Activated CD8-positive, alpha-beta memory T cell treated with anti-CD3 and anti-CD28 coated beads for 48 hours (primary cell): ENCODE data around the gene CCDC87.
"Not testable (repeated sequence)": the region's sequence is repeated elsewhere in the genome, so short reads cannot be mapped to it uniquely, and the experiment has no call there.

Experiments used
- DNase-seq, 3 experiments: peaks; one replicate each; pipeline ENCODE4 v3.0.0-alpha.2; 2020; ENCODE audit warnings: low read depth in 2 of 3, low spot score in 2 of 3

CCDC87 gene

DNA sequence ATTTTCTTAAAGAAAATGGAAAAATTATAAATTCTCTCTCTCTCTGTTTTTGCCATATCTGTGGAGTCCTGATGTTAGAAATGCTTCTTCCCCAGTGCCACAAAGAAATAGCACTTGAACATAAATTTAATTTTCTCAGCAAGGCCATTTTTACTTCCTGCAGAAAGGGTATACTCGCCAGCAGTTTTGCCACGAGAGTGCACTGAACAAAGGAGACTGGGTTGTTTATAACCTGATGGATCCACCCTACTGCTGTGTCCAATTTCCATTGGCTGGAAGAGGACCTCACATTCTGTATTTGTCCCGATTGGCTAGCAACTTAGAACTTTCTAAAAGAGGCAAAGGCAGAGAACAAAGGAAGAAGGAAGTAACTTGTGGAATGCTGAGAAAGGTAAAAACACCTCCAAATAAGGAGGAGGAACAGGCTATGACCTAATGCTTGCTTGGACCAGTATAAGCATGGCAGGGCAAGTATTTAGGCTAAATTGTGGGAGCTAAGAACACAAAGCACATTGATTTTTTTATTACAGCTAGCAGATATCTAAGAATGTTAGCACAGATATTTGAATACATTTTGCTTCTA, 10.2 kb downstream of the CCDC87 start:
- not testable (repeated sequence) for DNase-seq

DNA sequence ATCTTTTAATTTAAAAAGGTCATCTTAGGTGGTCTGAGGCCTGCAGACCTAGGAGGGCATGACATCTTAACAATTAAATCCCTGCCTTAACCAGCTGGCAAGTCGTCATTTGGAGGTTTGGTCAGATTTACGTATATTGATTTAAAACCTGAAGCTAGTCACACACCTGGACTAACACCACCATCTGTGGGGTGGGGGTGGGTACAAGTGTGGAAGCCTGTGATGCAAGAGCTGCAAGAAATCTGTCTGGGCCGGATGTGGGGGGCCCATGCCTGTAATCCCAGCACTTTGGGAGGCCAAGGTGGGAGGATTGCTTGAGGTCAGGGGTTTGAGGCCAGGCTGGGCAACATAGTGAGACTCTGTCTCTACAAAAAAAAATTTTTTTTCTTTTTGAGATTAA, 11.6 kb downstream of the CCDC87 start:
- DNase-seq: no peak

DNA sequence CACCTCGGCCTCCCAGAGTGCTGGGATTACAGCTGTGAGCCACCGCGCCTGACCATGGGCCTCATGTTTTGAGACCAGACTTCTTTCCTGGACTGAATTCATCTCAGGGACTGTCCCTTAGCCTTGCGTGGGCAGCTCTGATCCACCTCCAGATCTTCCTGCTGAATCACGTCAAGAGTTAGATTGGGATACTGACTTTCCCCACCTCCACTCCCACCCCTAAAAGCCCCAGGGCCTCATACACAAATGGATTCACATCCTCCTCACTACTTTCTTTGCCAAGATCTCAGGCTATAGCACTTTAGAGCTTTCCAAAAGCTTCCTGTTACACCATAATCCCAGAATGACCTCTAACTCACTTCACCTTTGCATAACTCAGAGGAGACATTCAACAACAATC, 12.1 kb downstream of the CCDC87 start:
- DNase-seq: no peak

DNA sequence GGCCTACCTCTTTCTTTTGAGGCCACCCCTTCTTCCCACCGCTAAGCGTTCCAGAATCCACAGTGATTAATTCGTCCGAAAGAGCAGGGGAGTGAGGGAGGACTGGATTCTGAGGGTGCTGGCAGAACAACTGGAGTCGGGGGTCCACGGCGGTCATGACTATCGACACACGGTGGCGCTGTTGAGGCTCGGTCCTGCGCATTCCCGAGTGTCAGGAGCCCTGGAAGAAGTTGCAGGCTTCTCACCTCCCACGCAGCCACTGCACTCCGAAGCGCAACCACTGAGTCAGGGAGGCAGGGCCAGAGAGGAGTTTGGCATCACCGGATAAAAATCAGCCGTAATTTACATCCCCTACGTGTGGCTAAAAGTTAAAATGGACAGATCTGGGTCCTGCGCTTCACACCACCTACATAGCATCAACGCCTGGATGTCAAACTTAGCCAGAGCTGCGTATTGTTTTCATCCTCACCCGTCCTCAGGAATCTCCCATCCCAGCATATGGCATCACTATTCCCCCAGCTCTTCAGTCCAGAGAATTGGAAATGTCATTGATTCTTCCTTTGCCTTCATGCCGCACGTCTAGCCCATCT, 13.8 kb downstream of the CCDC87 start:
- DNase-seq: peak; percentile 64 to 87 (median 77)

DNA sequence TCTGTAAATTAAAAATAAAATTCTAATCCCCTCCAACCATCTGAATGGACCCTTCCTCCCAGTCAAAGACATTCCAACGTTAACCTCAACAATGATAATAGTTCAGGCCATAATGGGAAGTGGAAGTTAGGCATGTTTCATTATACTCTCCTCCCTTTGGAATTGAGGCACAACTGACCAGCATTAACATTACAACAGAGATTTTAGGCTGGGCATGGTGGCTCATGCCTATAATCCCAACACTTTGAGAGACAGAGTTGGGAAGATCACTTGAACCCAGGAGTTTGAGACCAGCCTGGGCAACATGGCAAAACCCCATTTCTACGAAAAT, 22.0 kb downstream of the CCDC87 start:
- no peak for DNase-seq

DNA sequence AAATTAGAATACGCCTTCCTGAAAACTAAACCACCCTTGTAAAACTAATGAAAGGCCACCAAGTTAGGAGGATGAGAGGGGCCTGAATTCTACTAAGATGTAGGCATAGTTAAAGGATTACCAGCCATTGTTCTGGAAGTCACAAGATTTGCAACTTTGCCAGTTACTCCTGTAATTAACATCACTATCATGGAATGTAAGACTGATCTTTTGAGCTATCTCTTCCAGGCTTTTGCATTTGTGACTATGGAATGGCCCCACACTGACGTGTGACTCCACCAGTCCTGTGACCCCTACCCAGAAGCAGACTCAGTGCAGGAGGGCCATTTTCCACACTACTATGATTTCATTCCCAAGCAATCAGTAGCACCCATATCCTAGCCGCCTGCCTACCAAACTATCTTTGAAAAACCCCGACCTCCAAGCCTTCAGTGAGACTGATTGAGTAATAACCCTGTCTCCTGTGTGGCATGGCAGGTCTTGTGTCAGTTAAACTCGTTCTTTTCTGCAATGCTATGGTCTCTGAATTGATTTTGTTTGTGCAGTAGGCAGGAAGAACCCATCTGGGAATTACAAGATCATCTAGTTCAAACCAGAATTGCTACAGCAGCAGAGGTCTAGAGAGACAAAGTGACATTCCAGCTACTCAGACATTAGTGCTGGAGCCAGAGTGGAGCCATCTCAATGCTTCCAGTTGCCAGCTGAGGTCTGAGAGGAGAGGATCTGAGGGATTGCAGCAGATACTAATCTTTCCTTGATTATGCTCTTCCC, 22.6 kb downstream of the CCDC87 start:
- no peak for DNase-seq

DNA sequence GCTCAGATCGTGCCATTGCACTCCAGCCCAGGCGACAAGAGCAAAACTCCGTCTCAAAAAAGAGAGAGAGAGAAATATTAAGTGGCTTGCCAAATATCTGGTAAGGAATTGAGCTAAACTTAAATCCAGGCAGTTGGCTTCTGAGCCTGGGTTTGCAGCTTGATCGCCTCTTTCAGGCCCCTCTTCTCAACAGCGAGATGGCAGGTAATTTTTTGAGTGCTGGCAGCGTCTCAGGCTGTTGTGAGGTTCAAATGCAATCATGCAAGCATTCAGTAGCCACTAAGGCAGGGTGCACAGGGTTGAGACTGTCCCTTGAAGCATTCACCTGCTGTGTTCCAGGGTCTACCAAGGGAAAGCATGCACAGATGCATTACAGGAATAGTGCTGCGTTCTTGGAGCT, 23.8 kb downstream of the CCDC87 start:
- no peak for DNase-seq

DNA sequence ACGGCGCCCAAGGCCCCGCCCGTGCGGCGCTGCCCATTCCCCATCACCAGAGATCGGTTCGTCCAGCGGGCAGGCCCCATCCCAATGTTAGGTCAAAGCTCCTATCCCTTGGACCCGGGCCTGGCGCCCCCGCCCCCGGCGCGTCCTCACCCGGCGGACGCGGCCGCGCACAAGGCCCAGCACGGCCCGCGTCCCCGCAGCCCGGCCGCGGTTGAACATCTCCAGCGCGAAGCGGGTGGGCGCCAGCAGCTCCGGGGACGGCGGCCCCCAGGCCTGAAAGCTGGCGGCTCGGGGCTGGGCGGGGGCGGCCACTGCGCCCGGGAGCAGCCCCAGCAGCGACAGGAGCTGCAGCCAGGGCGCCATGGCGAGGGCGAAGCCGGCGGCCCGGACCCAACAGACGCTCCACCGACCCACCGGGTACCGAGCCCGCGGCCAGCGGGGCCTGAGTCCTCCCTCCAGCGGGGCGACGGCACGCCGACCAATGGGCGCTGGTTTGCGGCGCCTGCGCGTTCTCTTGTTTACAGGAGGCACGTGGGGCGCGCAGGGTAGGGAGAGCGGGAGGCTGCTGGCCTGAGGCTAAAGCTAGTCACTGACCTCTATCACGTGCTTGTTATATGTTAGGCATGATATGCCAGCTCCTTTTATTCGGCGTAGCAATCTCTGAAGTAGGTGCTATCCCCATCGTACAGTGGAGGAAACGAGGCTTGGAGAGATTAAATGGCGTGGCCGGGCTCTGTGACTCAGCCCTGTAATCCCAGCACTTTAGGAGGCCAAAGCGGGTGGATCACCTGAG, 24.5 kb downstream of the CCDC87 start, which contains the start of gene CTSF:
TSS of gene CTSF (minus strand) at position 483 of the 793 bp plus-strand sequence. CDS start at position 363, 120 bp downstream.
- peak; percentile 45 to 57 (median 47) for DNase-seq

DNA sequence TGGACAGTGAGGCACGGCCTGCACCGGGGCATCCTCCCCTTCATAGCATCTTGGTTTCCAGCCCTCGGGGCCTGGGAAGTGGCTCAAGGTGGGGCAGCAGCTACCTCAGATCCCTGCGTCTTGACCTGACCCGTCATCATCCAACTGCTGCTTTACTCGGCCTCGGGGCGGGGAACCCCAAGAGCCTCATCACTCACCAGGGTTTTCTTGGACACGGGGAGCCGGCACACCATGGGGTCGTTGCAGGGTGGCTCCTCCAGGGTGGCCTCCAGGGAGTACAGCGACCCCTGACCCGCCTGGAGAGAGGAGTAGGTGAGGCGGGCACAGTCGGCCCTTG, 25.1 kb downstream of the CCDC87 start:
- no peak for DNase-seq

DNA sequence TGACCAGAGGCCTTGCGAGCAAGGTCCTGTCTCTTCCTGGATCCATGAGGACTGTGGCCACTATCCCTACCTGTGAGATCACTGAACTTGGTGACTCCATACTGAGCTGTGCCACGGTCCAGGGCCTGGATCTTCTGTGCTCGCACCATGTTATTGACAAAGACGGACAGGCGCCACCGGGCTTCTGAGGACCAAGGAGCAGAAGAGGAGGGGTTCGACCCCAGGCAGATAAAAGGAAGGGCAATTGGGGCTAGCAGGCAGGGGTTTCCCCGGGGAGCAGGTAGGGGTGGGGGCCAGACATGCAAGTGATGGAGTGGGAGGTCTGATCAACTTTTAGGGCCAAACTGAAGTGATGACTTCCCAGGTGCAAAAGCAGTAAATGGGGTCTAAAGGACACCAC, 26.6 kb downstream of the CCDC87 start:
- no peak for DNase-seq

DNA sequence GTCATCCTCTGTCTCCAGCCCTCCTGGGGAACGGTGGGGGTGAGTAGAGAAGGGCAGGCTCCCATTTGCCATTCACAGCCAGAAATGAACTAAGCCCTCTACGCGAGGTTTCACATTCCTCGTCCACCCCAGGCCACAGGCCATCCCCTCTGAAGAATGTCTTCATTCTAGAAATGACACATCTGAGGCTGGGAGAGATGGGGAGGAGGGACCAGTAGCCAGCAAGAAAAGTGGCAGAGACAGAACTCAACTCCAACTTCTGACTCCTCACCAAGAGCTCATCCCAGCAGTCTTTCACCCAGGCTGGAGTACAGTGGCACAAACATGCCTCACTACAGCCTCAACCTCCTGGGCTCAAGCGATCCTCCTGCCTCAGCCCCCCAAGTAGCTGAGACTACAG, 27.9 kb downstream of the CCDC87 start:
- no peak for DNase-seq

DNA sequence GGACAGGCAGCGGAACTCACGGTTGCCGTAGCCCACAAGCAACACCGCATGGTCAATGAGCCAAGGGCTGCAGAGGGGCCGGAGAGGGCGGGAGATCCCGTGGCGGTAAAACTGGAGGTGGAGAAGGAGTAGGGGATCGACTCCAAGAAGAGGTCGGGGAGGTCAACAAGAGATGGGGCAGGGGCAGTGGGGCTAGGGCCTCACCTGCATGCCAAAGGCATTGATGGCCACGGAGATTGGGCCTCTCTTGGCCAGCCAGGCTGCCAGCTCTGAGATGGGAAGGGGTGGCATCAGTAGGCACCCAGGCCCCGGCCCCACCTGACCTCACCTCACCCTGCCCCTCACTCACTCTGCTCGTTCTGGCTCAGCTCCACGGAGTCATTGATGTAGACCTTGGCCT, 28.3 kb downstream of the CCDC87 start:
- DNase-seq: no peak

DNA sequence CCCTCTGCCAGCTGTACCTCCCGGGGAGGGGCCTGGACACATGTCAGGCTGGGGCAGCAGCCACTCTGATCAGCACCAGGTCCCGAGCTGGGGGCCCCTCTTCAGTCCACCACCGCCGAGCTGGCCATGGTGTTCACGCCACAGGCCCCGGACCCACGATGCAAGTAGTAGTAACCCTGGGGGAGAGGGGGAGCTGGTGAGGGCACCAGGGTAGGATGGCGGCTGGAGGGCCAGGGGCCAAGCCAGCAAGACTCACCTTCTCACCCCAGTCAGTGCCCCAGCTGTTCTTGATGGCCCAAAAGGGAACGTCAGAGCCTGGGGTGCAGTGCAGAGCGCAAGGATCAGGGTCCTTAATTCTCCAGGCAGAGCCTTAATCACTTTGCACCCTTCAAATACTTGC, 29.0 kb downstream of the CCDC87 start:
- no peak for DNase-seq

DNA sequence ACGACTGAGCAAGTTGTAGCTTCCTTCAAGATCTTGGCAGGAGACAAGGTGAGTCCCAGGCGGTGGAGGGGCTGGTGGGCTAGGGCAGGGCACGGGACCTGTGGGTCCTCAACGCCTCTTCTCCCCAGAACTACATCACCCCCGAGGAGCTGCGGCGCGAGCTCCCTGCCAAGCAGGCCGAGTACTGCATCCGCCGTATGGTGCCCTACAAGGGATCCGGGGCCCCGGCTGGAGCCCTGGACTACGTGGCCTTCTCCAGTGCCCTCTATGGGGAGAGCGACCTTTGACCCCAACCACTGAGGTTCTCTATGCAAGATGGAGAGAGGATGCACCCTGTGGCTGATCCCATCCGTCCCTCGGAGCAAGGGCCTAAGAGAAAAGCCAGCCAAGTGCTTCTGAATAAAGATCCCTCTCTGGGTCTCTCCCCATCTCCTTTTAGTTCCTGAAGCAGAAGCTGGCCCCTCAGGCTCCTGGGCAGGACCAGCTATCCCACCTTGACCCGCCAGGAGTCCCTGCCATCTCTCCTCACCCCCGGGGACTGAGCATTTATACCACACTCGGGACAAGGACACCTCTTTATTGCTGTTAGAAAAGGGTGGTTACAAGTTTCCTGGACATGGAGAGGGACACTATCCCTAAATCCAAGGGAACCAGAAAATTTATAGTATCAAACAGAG, 29.8 kb downstream of the CCDC87 start:
- DNase-seq: no peak

DNA sequence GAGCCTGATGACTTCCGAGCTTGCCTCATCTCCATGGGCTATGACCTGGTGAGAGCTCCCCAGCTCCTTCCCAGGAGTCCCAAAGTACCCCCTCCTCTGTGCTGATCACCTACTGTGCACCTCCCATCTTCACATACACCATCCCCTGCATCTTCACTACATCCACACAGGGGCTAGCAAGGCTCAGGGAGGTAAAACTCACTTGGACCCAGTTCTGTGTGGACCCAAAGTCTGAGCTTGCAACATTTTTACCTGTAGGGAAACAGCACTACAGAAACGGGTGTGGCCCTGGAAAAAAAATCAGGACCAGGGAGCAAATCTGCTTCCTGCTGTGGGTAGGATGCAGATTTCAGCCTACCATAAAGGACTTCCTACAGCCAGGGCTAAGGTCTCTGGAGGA, 30.6 kb downstream of the CCDC87 start:
- DNase-seq: no peak

DNA sequence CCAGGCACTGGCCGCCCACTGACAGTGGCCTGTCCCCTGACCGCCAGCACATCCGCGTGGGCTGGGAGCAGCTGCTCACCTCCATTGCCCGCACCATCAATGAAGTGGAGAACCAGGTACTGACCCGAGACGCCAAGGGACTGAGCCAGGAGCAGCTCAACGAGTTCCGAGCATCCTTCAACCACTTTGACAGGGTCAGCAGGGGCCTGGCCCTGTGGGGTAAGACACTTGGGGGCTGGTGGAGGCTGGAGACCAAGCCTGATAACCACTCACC, 31.0 kb downstream of the CCDC87 start:
- DNase-seq: no peak

DNA sequence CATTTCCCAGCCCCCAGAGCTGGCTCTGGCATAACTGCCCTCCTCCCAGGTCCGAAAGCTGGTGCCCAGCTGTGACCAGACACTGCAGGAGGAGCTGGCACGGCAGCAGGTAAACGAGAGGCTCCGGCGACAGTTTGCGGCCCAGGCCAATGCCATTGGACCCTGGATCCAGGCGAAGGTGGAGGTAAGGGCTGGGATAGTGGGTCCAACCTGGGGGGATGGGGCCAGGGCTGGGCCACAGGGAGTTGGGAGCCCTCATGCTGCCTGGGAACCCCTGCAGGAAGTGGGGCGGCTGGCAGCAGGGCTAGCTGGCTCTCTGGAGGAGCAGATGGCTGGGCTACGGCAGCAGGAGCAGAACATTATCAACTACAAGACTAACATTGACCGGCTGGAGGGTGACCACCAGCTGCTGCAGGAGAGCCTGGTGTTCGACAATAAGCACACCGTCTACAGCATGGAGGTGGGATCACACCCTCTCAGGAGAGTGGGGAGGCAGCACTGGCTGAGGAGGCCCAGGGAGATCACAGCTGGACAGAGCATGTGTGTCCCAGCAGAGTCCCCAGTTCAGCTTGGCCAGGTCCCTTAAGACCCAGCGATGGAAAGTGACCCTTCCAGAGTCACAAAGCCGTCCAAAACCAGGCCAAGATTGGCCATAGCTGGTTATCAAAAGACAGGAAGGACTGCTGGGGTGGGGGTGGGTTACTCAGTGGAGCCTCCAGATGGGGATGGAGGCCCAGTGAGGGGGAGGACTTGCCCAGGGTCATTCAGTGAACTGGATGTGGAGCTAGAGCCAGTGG, 31.5 kb downstream of the CCDC87 start:
- no peak for DNase-seq

DNA sequence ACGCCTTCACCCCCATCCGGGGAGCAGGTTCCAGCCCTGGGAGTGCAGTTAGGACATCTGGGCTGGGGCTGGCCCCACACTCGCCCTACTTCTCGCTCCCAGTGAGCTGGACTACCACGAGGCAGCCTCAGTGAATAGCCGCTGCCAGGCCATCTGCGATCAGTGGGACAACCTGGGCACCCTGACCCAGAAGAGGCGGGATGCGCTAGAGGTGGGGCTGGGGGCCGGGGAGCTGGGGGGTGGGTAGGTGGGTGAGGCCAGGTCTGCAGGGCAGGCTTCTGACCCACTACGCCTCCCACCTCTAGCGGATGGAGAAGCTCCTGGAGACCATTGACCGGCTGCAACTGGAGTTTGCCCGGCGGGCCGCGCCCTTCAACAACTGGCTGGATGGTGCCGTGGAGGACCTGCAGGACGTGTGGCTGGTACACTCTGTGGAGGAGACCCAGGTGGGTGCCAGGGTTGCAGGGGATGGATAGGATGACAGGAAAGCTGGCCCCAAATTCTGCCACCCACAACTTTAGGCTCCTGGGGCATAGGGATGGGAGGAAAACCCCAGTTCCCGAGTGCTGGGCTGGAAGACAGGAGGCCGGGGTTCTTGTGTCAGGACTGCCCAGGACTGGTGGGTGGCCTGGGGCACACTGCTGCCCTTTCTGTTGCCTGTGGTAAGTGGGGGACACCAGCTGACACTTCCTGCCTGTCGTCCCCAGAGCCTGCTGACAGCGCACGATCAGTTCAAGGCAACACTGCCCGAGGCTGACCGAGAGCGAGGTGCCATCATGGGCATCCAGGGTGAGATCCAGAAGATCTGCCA, 32.8 kb downstream of the CCDC87 start:
- DNase-seq: no peak

DNA sequence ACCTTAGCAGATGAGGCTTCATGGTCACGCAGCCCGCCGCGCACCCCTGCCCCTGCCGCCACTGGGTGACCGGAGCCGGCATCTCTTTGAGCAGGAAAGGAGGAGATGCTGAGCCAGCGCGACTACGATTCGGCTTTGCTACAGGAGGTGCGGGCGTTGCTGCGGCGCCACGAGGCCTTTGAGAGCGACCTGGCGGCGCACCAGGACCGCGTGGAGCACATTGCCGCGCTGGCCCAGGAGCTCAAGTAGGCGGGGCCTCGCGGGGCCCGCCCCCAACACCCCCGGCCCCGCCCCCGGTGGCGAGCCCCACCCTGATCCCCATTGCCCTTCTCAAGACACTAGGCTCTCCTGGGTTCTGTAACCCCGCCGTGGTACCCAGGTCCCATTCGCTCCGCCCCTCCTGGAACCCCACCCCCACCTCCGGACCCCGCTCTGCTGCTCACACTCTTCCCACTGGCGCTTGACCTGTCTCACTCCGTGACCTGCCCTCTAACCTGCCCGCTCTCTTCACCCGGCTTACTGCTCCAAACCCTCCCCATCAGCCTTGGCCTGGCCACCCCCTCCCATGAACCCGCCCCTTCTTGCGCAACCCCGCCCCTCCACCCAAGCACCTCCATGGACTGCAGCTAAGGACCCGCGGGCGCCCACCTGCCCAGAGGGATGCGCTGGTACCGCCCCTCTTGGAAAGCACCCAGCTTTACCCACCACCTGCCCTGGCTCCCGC, 33.6 kb downstream of the CCDC87 start:
- no peak for DNase-seq
